ENCODE data around the gene FOXP1.

- no peak for TF ChIP-seq EZH2 (IDR thresholded peaks at IDR 0.05; ENCODE audit: borderline replicate concordance, low read depth, low read length, poor library complexity, severe bottlenecking)
- TF ChIP-seq CTCF (conservative IDR thresholded peaks at IDR 0.05; ENCODE audit: low read depth, low read length), result no peak
Observed at GRCh38 chr3:71031181-71031580, 552.3 kb downstream of the FOXP1 start.
